K562 (cell line): ENCODE results near the gene CACNA1A. TPM values are rescaled to one million over a fixed set of nuclear protein-coding genes. Genes with fewer than 3 reads are reported as not detected.

Experiments
- CHD2 ChIP-seq: IDR thresholded peaks from 2 replicates; pipeline ENCODE4 v1.6.1; 2011; ENCODE audit warnings: low read depth, low read length
- DACH1 ChIP-seq: fragments of 450-650 bp; IDR thresholded peaks from 2 replicates; pipeline ENCODE4 v1.6.1; 2018; ENCODE audit not compliant: partially characterized antibody
- DPF2 ChIP-seq: fragments of 450-650 bp; IDR thresholded peaks from 2 replicates; pipeline ENCODE4 v1.6.1; 2016
- ELF1 ChIP-seq: fragments of 200-800 bp; sonication (Bioruptor generic); IDR thresholded peaks from 2 replicates; pipeline ENCODE4 v1.6.1; 2016; ENCODE audit warnings: missing genetic modification characterization, missing compliant biosample characterization
- ERF ChIP-seq: fragments of 450-650 bp; formaldehyde crosslinking; IDR thresholded peaks from 2 replicates; pipeline ENCODE4 v1.4.0; 2020; ENCODE audit warnings: mild to moderate bottlenecking, mixed read lengths
- FOXK1 ChIP-seq: sonication (generic); formaldehyde crosslinking; IDR thresholded peaks from 2 replicates; pipeline ENCODE4 v1.8.0; 2022; ENCODE audit warnings: missing genetic modification reagents, mild to moderate bottlenecking, borderline replicate concordance
- JUN ChIP-seq, 2 experiments: sonication (generic) in 1 of 2; formaldehyde crosslinking in 1 of 2; IDR thresholded peaks; 2 replicates each; pipeline versions ENCODE4 v1.6.1 to v1.8.0; 2012 to 2022; ENCODE audit warnings: borderline replicate concordance in 2 of 2, mild to moderate bottlenecking in 2 of 2, improper control_type of control experiment in 1 of 2, low read depth in 1 of 2, low read length in 1 of 2, missing genetic modification reagents in 1 of 2
- MAFF ChIP-seq: IDR thresholded peaks from 2 replicates; pipeline ENCODE4 v1.6.1; 2012; ENCODE audit warnings: low read length, improper control_type of control experiment
- NFIX ChIP-seq: fragments of 250-450 bp; sonication (Bioruptor Pico); IDR thresholded peaks from 2 replicates; pipeline ENCODE4 v1.4.0; 2020; ENCODE audit warnings: low read depth, mild to moderate bottlenecking, moderate library complexity
- POLR2AphosphoS5 ChIP-seq: IDR thresholded peaks from 2 replicates; pipeline ENCODE4 v1.6.1; 2011; ENCODE audit warnings: mild to moderate bottlenecking, low read depth, low read length, moderate library complexity; ENCODE audit not compliant: control insufficient read depth, insufficient read depth
- POLR2H ChIP-seq: IDR thresholded peaks from 2 replicates; pipeline ENCODE4 v1.6.1; 2016; ENCODE audit warnings: missing genetic modification characterization, low read depth, mild to moderate bottlenecking, control low read depth, missing compliant biosample characterization, moderate library complexity
- POLR3G ChIP-seq: IDR thresholded peaks from 2 replicates; pipeline ENCODE4 v1.6.1; 2011; ENCODE audit not compliant: insufficient read length, insufficient replicate concordance; ENCODE audit errors: extremely low read depth
- SMARCC2 ChIP-seq: fragments of 450-650 bp; IDR thresholded peaks from 2 replicates; pipeline ENCODE4 v1.6.1; 2017; ENCODE audit warnings: antibody characterized with exemption, moderate library complexity, mild to moderate bottlenecking, low read depth
- STAT5A ChIP-seq: IDR thresholded peaks from 2 replicates; pipeline ENCODE4 v1.6.1; 2012; ENCODE audit warnings: low read length, inconsistent platforms, borderline replicate concordance
- STAT5B ChIP-seq: fragments of 250-450 bp; sonication (Bioruptor Pico); IDR thresholded peaks from 2 replicates; pipeline ENCODE4 v1.8.0; 2021; ENCODE audit warnings: mild to moderate bottlenecking, inconsistent platforms
- SUPT5H ChIP-seq: fragments of 450-650 bp; IDR thresholded peaks from 2 replicates; pipeline ENCODE4 v1.6.1; 2016
- ZNF124 ChIP-seq: sonication (generic); formaldehyde crosslinking; IDR thresholded peaks from 2 replicates; pipeline ENCODE4 v1.8.1; 2022; ENCODE audit warnings: missing genetic modification reagents
- ZNF445 ChIP-seq: fragments of 250-450 bp; sonication (Bioruptor Pico); IDR thresholded peaks from 2 replicates; pipeline ENCODE4 v1.4.0; 2020; ENCODE audit warnings: low read depth, mild to moderate bottlenecking, moderate library complexity
- ZNF507 ChIP-seq: conservative IDR thresholded peaks from 2 replicates; pipeline ENCODE4 v1.6.1; 2017; ENCODE audit warnings: missing genetic modification characterization, missing compliant biosample characterization
- polyA plus RNA-seq, 8 experiments: library from polyadenylated mRNA; depleted of rRNA in 4 of 8; stranded (reverse) in 5 of 8; unstranded in 3 of 8; fragments of >200 nt; fragmentation: Nextera tagmentation in 2 of 8; fragmentation: Illumina TruSeq in 1 of 8; extraction: Ambion mirVana in 2 of 8; extraction: Trizol in 1 of 8; gene quantifications; 2 replicates each; pipeline versions ENCODE4 v1.2.1 to v1.2.3, GENCODE V29; 2011 to 2014; ENCODE audit warnings: inconsistent platforms in 1 of 8, missing spikeins in 1 of 8
- total RNA-seq, 7 experiments: library from RNA; depleted of rRNA in 6 of 7; stranded (reverse); fragments of >200 nt in 6 of 7; fragmentation: Illumina TruSeq in 2 of 7; extraction: Trizol in 2 of 7; gene quantifications; 2 replicates each; pipeline versions ENCODE4 v1.2.1 to v1.2.3, GENCODE V29; 2011 to 2021; ENCODE audit warnings: low replicate concordance in 1 of 7
- TF ChIP-seq, protein P1 (sequence below), 3 experiments: fragments of 200-800 bp in 1 of 3; sonication (Bioruptor generic) in 1 of 3; sonication (generic) in 1 of 3; formaldehyde crosslinking in 1 of 3; IDR thresholded peaks; 2 replicates each; pipeline versions ENCODE4 v1.6.1 to v1.8.0; 2016 to 2022; ENCODE audit warnings: mild to moderate bottlenecking in 2 of 3, missing compliant biosample characterization in 2 of 3, missing genetic modification characterization in 2 of 3, missing genetic modification reagents in 1 of 3
- TF ChIP-seq, protein P2 (sequence below), 2 experiments: fragments of 250-450 bp in 1 of 2; fragments of 450-650 bp in 1 of 2; sonication (Bioruptor Pico) in 1 of 2; IDR thresholded peaks; 2 replicates each; pipeline versions ENCODE4 v1.6.1 to v1.8.0; 2016 to 2021; ENCODE audit warnings: mild to moderate bottlenecking in 2 of 2, moderate library complexity in 2 of 2, missing compliant biosample characterization in 1 of 2, missing genetic modification characterization in 1 of 2
- TF ChIP-seq, protein P3 (sequence below): fragments of 450-650 bp; IDR thresholded peaks from 2 replicates; pipeline ENCODE4 v1.6.1; 2017; ENCODE audit warnings: antibody characterized with exemption, mild to moderate bottlenecking

CACNA1A gene
- total and polyA plus RNA-seq, 9 of the 15 experiments (the other 6 are each of a cell fraction or from before 2014, with no cell fraction given) = 0.03 to 0.20 (median 0.09) TPM; not detected in 1

DNA sequence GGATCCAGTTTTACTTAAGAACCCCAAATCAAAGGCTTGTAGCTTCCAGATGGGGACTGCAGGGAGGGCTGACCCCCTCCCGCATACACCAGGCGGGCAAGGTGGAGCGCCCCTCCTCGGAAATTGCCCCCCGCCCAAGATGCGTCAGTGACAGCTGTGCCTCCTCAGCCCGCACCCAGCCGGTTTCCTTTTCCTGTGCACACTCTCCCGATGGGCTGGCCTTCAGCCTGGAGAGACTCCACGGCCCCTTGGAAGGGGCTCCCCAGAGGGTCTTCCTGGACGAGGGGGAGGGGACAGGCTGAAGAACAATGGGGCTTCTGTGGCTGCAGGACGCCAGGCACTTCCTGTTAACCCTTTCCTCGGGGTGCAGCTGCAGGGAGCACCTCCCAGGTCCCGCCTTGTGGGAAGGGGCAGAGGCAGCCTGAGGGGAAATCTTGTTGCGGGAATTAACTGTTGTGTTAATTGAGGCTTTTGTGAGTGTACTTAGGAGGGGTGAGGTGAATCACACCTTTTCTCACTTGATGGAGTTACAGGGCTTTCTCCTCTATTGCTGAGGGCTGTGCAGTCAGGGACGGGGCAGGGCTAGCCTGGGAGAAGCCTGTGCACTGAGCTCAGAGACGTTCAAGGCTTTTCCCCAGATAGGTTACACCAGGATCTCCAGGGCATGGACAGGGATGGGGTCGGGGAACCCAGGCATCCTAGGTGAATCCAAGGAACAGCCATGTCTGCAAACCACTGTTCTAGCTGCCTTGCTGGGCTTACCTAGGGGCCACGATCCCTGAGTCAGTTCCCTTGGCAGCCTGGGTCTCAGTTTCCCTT lies 341.7 kb downstream of the CACNA1A start (continued):
- TF ChIP-seq DACH1 (peak; percentile 15), SUPT5H (no peak), JUN (IDR thresholded peaks at IDR 0.05; ENCODE audit: borderline replicate concordance, low read depth, low read length) (0 out of 2 replicates have a peak, but pooled peaks have one; percentile 2), JUN (CRISPR knock-in tag; IDR thresholded peaks at IDR 0.05; ENCODE audit: borderline replicate concordance) (no peak), ERF (CRISPR knock-in tag) (no peak), MAFF (no peak), STAT5A (no peak), NFIX (CRISPR knock-in tag) (no peak), POLR3G (no peak), ZNF445 (CRISPR knock-in tag) (no peak), DPF2 (peak; percentile 55; the same call in 1 of the 2 replicates), CHD2 (no peak), ZNF507 (no peak), ZNF124 (CRISPR knock-in tag) (no peak), POLR2AphosphoS5 (no peak), SMARCC2 (no peak), POLR2H (tag) (no peak), ELF1 (tag) (peak; percentile 97), FOXK1 (CRISPR knock-in tag) (no peak), STAT5B (CRISPR knock-in tag) (no peak)
- TF ChIP-seq, protein P1, sequence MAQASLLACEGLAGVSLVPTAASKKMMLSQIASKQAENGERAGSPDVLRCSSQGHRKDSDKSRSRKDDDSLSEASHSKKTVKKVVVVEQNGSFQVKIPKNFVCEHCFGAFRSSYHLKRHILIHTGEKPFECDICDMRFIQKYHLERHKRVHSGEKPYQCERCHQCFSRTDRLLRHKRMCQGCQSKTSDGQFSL (CRISPR knock-in tag; IDR thresholded peaks at IDR 0.05) = no peak
- TF ChIP-seq, protein P1 (tag; IDR thresholded peaks at IDR 0.05) = peak in 1 of 2 experiments; percentile 7; a peak in 2 of 4 replicates
- TF ChIP-seq, protein P2, sequence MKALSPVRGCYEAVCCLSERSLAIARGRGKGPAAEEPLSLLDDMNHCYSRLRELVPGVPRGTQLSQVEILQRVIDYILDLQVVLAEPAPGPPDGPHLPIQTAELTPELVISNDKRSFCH (CRISPR knock-in tag; IDR thresholded peaks at IDR 0.05) = no peak
- TF ChIP-seq, protein P2 (tag; IDR thresholded peaks at IDR 0.05) = no peak; the same call in 1 of the 2 replicates
- TF ChIP-seq, protein P3, sequence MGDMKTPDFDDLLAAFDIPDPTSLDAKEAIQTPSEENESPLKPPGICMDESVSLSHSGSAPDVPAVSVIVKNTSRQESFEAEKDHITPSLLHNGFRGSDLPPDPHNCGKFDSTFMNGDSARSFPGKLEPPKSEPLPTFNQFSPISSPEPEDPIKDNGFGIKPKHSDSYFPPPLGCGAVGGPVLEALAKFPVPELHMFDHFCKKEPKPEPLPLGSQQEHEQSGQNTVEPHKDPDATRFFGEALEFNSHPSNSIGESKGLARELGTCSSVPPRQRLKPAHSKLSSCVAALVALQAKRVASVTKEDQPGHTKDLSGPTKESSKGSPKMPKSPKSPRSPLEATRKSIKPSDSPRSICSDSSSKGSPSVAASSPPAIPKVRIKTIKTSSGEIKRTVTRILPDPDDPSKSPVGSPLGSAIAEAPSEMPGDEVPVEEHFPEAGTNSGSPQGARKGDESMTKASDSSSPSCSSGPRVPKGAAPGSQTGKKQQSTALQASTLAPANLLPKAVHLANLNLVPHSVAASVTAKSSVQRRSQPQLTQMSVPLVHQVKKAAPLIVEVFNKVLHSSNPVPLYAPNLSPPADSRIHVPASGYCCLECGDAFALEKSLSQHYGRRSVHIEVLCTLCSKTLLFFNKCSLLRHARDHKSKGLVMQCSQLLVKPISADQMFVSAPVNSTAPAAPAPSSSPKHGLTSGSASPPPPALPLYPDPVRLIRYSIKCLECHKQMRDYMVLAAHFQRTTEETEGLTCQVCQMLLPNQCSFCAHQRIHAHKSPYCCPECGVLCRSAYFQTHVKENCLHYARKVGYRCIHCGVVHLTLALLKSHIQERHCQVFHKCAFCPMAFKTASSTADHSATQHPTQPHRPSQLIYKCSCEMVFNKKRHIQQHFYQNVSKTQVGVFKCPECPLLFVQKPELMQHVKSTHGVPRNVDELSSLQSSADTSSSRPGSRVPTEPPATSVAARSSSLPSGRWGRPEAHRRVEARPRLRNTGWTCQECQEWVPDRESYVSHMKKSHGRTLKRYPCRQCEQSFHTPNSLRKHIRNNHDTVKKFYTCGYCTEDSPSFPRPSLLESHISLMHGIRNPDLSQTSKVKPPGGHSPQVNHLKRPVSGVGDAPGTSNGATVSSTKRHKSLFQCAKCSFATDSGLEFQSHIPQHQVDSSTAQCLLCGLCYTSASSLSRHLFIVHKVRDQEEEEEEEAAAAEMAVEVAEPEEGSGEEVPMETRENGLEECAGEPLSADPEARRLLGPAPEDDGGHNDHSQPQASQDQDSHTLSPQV = peak; percentile 81
